Midbrain (tissue), 1 donor: ENCODE results near the gene FLRT2.

Experiments used
- DNase-seq: peaks from one replicate; lab custom pipeline; 2025; lab: John Stamatoyannopoulos, UW

FLRT2 gene

GRCh38 chr14:85660243-85660922 lies 130.4 kb downstream of the FLRT2 start:
- DNase-seq = no peak

GRCh38 chr14:85662096-85662495 lies 132.2 kb downstream of the FLRT2 start:
- no peak for DNase-seq

GRCh38 chr14:85663256-85663655 lies 133.3 kb downstream of the FLRT2 start:
- DNase-seq = no peak

GRCh38 chr14:85663667-85664066 lies 133.7 kb downstream of the FLRT2 start:
- DNase-seq = no peak

- no peak for DNase-seq
Observed at GRCh38 chr14:85675957-85676356, 146.0 kb downstream of the FLRT2 start.

GRCh38 chr14:85686908-85687307 lies 157.0 kb downstream of the FLRT2 start:
- no peak for DNase-seq

GRCh38 chr14:85687456-85687855 lies 157.5 kb downstream of the FLRT2 start:
- no peak for DNase-seq

- DNase-seq = no peak
Observed at GRCh38 chr14:85688006-85688405, 158.1 kb downstream of the FLRT2 start.

- no peak for DNase-seq
Observed at GRCh38 chr14:85695300-85695699, 165.4 kb downstream of the FLRT2 start.

GRCh38 chr14:85701116-85701515 lies 171.2 kb downstream of the FLRT2 start:
- DNase-seq = no peak

- no peak for DNase-seq
Observed at GRCh38 chr14:85701763-85702162, 171.8 kb downstream of the FLRT2 start.

GRCh38 chr14:85702191-85702590 lies 172.2 kb downstream of the FLRT2 start:
- DNase-seq = no peak

- no peak for DNase-seq
Observed at GRCh38 chr14:85702997-85703396, 173.1 kb downstream of the FLRT2 start.
